ENCODE data around the gene FGD6. TPM values are rescaled to one million over a fixed set of nuclear protein-coding genes. Genes with fewer than 3 reads are reported as not detected.
"Not testable (repeated sequence)": the region's sequence is repeated elsewhere in the genome, so short reads cannot be mapped to it uniquely, and the experiment has no call there.

The FGD6 gene
- total RNA-seq, 4 donors from 2014 or later: 14.9 to 24.3 (median 22.4) TPM

DNA sequence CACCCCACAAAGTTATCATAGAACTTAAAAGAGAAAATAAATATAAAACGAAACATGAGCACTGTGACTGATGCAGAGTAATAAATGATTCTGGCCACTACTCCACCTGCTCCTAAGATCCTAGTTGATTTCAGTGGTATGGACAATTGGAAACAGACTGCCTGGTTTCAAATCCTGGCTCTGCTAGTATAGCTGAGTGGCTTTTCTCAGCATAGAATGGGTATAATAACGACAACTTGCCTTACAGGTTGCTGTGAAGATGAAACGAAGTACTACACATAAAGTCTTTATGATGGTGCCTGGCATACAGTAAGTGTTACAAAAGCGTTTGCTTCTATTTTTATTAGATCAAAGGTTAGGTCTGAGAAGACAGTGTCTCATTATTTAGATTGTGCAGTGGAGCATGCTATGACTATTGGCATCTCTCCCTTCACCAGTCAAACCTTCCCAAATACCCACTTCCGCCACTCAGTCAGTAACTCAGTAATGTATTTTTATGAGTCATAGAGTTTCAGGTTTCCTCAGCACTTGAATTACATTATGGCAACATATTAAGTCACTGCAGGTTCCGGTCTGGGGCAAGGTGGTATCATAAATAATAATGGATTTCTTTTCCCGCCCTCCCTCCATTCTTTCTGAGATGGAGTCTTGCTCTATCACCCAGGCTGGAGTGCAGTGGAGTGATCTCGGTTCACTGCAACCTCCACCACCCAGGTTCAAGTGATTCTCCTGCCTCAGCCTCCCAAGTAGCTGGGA lies 114.2 kb downstream of the FGD6 start:
- no peak overlapping the region for H3K4me3 ChIP-seq
- peaks cover 0 to 35% (median 0%) of the 10 kb centered on the region in 3 donors for H3K36me3 ChIP-seq
- peaks cover 0 to 4% (median 0%) of the 10 kb centered on the region in 4 donors for H3K4me1 ChIP-seq
- no peaks in the 10 kb centered on the region for H3K9me3 ChIP-seq
- no peaks in the 10 kb centered on the region for H3K27me3 ChIP-seq
- DNase-seq: no peak
- TF ChIP-seq, protein P1, sequence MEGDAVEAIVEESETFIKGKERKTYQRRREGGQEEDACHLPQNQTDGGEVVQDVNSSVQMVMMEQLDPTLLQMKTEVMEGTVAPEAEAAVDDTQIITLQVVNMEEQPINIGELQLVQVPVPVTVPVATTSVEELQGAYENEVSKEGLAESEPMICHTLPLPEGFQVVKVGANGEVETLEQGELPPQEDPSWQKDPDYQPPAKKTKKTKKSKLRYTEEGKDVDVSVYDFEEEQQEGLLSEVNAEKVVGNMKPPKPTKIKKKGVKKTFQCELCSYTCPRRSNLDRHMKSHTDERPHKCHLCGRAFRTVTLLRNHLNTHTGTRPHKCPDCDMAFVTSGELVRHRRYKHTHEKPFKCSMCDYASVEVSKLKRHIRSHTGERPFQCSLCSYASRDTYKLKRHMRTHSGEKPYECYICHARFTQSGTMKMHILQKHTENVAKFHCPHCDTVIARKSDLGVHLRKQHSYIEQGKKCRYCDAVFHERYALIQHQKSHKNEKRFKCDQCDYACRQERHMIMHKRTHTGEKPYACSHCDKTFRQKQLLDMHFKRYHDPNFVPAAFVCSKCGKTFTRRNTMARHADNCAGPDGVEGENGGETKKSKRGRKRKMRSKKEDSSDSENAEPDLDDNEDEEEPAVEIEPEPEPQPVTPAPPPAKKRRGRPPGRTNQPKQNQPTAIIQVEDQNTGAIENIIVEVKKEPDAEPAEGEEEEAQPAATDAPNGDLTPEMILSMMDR (IDR thresholded peaks at IDR 0.05): no peak
- TF ChIP-seq POLR2A (IDR thresholded peaks at IDR 0.05): no peak
- H3K27ac ChIP-seq: peak overlapping the region in 2 of 4 donors; percentile 9 to 48

DNA sequence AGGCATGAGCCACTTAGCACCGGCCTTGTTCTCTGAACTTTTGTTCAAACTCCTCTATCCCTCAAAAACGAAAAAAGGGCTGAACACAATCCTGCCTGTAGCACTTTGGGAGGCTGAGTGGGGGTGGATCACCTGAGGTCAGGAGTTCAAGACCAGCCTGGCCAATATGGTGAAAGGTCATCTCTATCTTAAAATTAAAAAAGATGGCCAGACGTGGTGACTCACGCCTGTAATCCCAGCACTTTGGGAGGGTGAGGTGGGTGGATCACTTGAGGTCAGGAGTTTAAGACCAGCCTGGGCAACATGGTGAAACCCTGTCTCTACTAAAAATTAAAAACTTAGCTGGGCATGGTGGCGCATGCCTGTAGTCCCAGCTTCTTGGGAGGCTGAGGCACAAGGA lies 115.3 kb downstream of the FGD6 start:
- DNase-seq, H3K4me1 ChIP-seq, H3K27ac ChIP-seq, H3K9me3 ChIP-seq, H3K27me3 ChIP-seq, H3K4me3 ChIP-seq: not testable (repeated sequence)
- peaks cover 0 to 25% (median 0%) of the 10 kb centered on the region in 3 donors for H3K36me3 ChIP-seq

DNA sequence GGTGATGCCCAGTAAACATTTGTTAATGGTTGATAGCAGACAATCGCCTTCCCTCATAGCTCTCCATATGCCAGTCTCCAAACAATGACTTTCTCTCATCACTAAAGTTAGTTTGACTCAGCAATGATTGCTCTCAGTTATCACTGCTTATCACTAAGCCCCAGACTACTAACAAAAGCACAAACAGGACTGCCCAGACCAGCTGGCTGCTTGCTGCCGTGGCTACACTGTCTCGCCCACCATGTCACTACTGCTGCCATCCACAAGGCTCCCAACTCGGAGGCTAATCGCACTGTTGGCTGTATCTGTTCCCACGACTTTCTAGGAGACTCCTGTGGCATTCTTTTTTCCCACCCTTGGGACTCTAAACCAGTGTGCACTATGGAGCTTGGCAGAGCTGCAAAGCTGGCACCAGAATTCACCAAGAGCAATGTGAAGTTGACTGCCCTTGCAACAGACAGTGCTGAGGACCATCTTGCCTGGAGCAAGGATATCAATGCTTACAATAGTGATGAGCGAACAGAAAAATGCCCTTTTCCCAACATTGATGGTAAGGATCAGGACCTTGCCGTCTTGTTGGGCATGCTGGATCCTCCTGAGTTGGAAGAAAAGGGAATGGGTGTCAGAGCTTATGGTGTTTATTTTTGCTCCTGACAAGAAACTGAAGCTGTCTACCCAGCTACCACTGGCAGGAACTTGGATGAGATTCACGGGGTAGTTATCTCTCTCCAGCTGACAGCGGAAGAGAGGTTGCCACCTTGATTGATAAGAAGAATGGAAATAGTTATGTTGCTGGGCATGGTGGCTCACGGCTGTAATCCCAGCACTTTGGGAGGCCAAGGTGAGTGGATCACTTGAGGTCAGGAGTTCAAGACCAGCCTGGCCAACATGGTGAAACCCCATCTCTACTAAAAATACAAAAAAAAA lies 116.7 kb downstream of the FGD6 start:
- peak in 1 of 3 donors; percentile 52 for DNase-seq
- Histone ChIP-seq H3K4me3 (no peak overlapping the region), H3K36me3 (peaks cover 0 to 25% (median 0%) of the 10 kb centered on the region in 3 donors), H3K27ac (no peak overlapping the region), H3K27me3 (no peaks in the 10 kb centered on the region), H3K9me3 (no peaks in the 10 kb centered on the region), H3K4me1 (peaks cover 0 to 4% (median 0%) of the 10 kb centered on the region in 4 donors)
- no peak for TF ChIP-seq POLR2A (IDR thresholded peaks at IDR 0.05)

GRCh38 chr12:95099270-95099790 lies 117.9 kb downstream of the FGD6 start:
- peaks cover 0 to 21% (median 0%) of the 10 kb centered on the region in 3 donors for H3K36me3 ChIP-seq
- DNase-seq: no peak
- H3K27ac ChIP-seq: no peak overlapping the region
- H3K27me3 ChIP-seq: no peaks in the 10 kb centered on the region
- H3K4me1 ChIP-seq: peaks cover 0 to 4% (median 0%) of the 10 kb centered on the region in 4 donors
- TF ChIP-seq, protein P1 (IDR thresholded peaks at IDR 0.05): no peak
- TF ChIP-seq POLR2A (IDR thresholded peaks at IDR 0.05): no peak
- H3K9me3 ChIP-seq: no peaks in the 10 kb centered on the region
- no peak overlapping the region for H3K4me3 ChIP-seq

- H3K4me1 ChIP-seq: no peaks in the 10 kb centered on the region
- TF ChIP-seq, protein P1 (IDR thresholded peaks at IDR 0.05): no peak
- TF ChIP-seq POLR2A (IDR thresholded peaks at IDR 0.05): no peak
- H3K27me3 ChIP-seq: no peaks in the 10 kb centered on the region
- no peak for DNase-seq
- H3K27ac ChIP-seq: no peak overlapping the region
- no peak overlapping the region for H3K4me3 ChIP-seq
- H3K36me3 ChIP-seq: peaks cover 0 to 11% (median 0%) of the 10 kb centered on the region in 3 donors
- H3K9me3 ChIP-seq: no peaks in the 10 kb centered on the region
Measured at GRCh38 chr12:95096852-95097251, 120.4 kb downstream of the FGD6 start.

DNA sequence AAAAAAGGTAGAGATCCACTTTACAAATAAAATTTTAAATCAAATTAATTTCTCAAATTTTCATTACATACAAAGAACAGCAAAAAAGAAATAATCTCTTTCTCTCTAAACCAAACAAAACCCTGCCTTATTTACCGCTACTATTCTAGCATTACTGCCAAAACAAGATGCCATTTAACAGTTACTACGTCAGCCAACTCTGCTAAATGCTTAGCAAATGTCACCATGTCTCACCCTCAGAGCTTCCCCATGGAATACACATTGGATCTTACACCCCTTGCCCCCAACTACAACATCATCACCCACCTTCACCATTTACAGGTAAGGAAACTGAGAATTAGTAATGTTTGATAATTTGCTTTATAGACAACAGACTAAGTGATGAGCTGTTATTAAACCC lies 120.9 kb downstream of the FGD6 start:
- no peaks in the 10 kb centered on the region for H3K9me3 ChIP-seq
- no peak overlapping the region for H3K27ac ChIP-seq
- H3K4me3 ChIP-seq: no peak overlapping the region
- no peaks in the 10 kb centered on the region for H3K4me1 ChIP-seq
- H3K36me3 ChIP-seq: peaks cover 0 to 11% (median 0%) of the 10 kb centered on the region in 3 donors
- H3K27me3 ChIP-seq: no peaks in the 10 kb centered on the region
- TF ChIP-seq POLR2A (IDR thresholded peaks at IDR 0.05): no peak
- TF ChIP-seq, protein P1 (IDR thresholded peaks at IDR 0.05): no peak
- no peak for DNase-seq

GRCh38 chr12:95095866-95096265 lies 121.4 kb downstream of the FGD6 start:
- not testable (repeated sequence) for H3K27me3 ChIP-seq, H3K4me3 ChIP-seq, H3K4me1 ChIP-seq, H3K9me3 ChIP-seq, H3K27ac ChIP-seq, DNase-seq
- peaks cover 0 to 14% (median 0%) of the 10 kb centered on the region in 3 donors for H3K36me3 ChIP-seq
